HL-60 (cell line): Measurements from ENCODE around the gene JAM2.

ENCODE experiments used
- CTCF ChIP-seq: IDR thresholded peaks from one replicate; pipeline ENCODE4 v1.5.1; 2011; ENCODE audit warnings: low read length, control low read depth, inconsistent platforms; ENCODE audit not compliant: insufficient read depth
- GABPA ChIP-seq: IDR thresholded peaks from 2 replicates; pipeline ENCODE4 v1.6.1; 2012; ENCODE audit warnings: low read depth
- POLR2AphosphoS5 ChIP-seq: IDR thresholded peaks from 2 replicates; pipeline ENCODE4 v1.6.1; 2012; ENCODE audit warnings: low read depth
- REST ChIP-seq: IDR thresholded peaks from 2 replicates; pipeline ENCODE4 v1.6.1; 2012; ENCODE audit warnings: low read depth; ENCODE audit not compliant: insufficient replicate concordance
- SPI1 ChIP-seq: IDR thresholded peaks from 2 replicates; pipeline ENCODE4 v1.6.1; 2012; ENCODE audit warnings: low read depth, mild to moderate bottlenecking, borderline replicate concordance

DNA sequence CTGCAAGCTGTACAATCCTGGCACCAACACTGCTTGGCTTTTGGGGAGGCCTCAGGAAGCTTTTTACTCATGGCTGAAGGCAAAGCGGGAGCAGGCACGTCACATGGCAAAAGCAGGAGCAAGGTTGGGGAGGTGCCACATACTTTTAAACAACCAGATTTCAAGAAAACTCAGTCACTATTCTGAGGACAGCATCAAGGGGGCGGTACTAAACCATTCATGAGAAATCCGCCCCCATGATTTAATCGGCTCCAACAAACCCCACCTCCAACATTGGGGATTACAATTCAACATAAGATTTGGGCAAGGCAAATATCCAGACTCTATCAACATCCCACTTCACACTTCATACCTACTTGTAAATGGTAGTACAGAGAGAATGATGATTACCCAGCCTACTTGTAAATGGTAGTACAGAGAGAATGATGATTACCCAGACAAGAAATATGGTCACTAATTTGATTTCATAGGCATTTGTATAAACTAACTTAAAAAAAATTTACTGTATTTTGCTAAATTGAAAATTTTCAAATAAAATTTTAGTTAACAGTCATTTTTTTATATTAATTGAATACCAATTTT is 70.7 kb downstream of the JAM2 start:
- TF ChIP-seq CTCF, result no peak
- TF ChIP-seq POLR2AphosphoS5, result no peak
- TF ChIP-seq REST, result no peak
- no peak for TF ChIP-seq GABPA
- no peak for TF ChIP-seq SPI1
